Ishikawa (cell line): ENCODE results near the gene CYTL1.

Experiments
- CEBPB ChIP-seq: IDR thresholded peaks from 2 replicates; pipeline ENCODE4 v1.6.1; 2012
- CREB1 ChIP-seq: IDR thresholded peaks from 2 replicates; pipeline ENCODE4 v1.6.1; 2012; ENCODE audit warnings: low read depth
- EGR1 ChIP-seq: IDR thresholded peaks from 2 replicates; pipeline ENCODE4 v1.6.1; 2012
- EP300 ChIP-seq: IDR thresholded peaks from 2 replicates; pipeline ENCODE4 v1.6.1; 2012; ENCODE audit warnings: borderline replicate concordance
- FOXM1 ChIP-seq: IDR thresholded peaks from 2 replicates; pipeline ENCODE4 v1.6.1; 2012; ENCODE audit warnings: low read depth, borderline replicate concordance
- NFIC ChIP-seq: IDR thresholded peaks from 2 replicates; pipeline ENCODE4 v1.6.1; 2012
- RAD21 ChIP-seq: IDR thresholded peaks from 2 replicates; pipeline ENCODE4 v1.6.1; 2012; ENCODE audit warnings: low read depth
- TAF1 ChIP-seq: IDR thresholded peaks from 2 replicates; pipeline ENCODE4 v1.6.1; 2012; ENCODE audit warnings: low read depth, mild to moderate bottlenecking
- TCF12 ChIP-seq: IDR thresholded peaks from 2 replicates; pipeline ENCODE4 v1.6.1; 2012; ENCODE audit warnings: low read depth
- TEAD4 ChIP-seq: IDR thresholded peaks from 2 replicates; pipeline ENCODE4 v1.6.1; 2012
- YY1 ChIP-seq: IDR thresholded peaks from 2 replicates; pipeline ENCODE4 v1.6.1; 2012; ENCODE audit warnings: low read depth
- ZBTB7A ChIP-seq: IDR thresholded peaks from 2 replicates; pipeline ENCODE4 v1.6.1; 2012; ENCODE audit warnings: low read depth
- TF ChIP-seq, protein P1 (sequence below): IDR thresholded peaks from 2 replicates; pipeline ENCODE4 v1.6.1; 2012; ENCODE audit warnings: low read depth, mild to moderate bottlenecking
- TF ChIP-seq, protein P2 (sequence below): IDR thresholded peaks from 2 replicates; pipeline ENCODE4 v1.6.1; 2012
- TF ChIP-seq, protein P3 (sequence below): IDR thresholded peaks from 2 replicates; pipeline ENCODE4 v1.6.1; 2012

Gene CYTL1

DNA sequence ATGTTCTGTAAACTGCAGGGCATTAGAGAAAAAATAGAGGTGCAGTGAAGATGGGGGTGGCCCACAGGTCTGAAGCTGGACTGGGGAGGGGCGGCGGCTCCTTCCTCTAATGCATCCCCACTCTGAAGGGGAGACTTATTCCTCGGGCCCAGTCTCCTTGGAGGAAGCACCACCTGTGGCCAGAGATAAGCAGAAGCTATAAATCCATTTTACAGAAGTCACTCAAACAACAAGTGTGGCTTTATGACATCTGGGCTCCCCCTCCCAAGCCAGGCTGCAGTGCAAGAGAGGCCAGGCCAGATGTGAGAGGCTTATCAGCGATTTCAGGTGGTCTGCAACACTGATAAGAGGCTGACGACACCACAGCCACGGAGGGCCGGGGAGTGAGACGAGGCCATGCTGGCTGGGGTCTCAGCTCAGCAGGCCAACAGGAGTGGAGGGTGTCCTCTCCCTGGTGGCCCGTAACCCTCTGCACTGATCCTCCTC, 15.8 kb downstream of the CYTL1 start:
- TF ChIP-seq RAD21 (no peak), TEAD4 (no peak), CREB1 (no peak), FOXM1 (no peak), ZBTB7A (no peak), EGR1 (no peak), TCF12 (no peak), YY1 (no peak), TAF1 (no peak), EP300 (no peak), NFIC (no peak), CEBPB (no peak)
- TF ChIP-seq, protein P1, sequence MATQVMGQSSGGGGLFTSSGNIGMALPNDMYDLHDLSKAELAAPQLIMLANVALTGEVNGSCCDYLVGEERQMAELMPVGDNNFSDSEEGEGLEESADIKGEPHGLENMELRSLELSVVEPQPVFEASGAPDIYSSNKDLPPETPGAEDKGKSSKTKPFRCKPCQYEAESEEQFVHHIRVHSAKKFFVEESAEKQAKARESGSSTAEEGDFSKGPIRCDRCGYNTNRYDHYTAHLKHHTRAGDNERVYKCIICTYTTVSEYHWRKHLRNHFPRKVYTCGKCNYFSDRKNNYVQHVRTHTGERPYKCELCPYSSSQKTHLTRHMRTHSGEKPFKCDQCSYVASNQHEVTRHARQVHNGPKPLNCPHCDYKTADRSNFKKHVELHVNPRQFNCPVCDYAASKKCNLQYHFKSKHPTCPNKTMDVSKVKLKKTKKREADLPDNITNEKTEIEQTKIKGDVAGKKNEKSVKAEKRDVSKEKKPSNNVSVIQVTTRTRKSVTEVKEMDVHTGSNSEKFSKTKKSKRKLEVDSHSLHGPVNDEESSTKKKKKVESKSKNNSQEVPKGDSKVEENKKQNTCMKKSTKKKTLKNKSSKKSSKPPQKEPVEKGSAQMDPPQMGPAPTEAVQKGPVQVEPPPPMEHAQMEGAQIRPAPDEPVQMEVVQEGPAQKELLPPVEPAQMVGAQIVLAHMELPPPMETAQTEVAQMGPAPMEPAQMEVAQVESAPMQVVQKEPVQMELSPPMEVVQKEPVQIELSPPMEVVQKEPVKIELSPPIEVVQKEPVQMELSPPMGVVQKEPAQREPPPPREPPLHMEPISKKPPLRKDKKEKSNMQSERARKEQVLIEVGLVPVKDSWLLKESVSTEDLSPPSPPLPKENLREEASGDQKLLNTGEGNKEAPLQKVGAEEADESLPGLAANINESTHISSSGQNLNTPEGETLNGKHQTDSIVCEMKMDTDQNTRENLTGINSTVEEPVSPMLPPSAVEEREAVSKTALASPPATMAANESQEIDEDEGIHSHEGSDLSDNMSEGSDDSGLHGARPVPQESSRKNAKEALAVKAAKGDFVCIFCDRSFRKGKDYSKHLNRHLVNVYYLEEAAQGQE: no peak
- TF ChIP-seq, protein P2, sequence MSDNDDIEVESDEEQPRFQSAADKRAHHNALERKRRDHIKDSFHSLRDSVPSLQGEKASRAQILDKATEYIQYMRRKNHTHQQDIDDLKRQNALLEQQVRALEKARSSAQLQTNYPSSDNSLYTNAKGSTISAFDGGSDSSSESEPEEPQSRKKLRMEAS: no peak
- TF ChIP-seq, protein P3, sequence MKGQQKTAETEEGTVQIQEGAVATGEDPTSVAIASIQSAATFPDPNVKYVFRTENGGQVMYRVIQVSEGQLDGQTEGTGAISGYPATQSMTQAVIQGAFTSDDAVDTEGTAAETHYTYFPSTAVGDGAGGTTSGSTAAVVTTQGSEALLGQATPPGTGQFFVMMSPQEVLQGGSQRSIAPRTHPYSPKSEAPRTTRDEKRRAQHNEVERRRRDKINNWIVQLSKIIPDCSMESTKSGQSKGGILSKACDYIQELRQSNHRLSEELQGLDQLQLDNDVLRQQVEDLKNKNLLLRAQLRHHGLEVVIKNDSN: no peak

DNA sequence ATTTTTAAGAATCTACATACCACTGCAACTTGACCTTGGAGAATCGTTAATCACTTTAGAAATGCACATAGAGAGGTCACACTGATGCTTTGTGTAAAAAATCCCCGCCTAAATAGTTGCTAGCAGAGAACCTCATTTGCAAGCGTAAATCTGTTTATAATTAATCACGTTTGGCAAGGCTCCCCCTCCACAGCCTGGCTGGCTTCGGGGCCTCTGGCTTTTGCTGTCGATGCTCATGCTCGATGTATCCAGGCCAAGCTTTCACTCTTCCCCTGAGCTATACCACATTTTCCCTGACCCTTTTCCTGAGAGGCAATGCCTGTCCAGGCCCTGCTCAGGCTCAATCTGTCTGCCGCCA, 23.4 kb downstream of the CYTL1 start:
- TF ChIP-seq RAD21 (no peak), EP300 (no peak), ZBTB7A (no peak), EGR1 (no peak), YY1 (no peak), FOXM1 (no peak), TAF1 (no peak), CREB1 (no peak), NFIC (no peak), CEBPB (no peak), TCF12 (no peak), TEAD4 (no peak)
- TF ChIP-seq, protein P2: no peak
- TF ChIP-seq, protein P3: no peak
- TF ChIP-seq, protein P1: no peak

DNA sequence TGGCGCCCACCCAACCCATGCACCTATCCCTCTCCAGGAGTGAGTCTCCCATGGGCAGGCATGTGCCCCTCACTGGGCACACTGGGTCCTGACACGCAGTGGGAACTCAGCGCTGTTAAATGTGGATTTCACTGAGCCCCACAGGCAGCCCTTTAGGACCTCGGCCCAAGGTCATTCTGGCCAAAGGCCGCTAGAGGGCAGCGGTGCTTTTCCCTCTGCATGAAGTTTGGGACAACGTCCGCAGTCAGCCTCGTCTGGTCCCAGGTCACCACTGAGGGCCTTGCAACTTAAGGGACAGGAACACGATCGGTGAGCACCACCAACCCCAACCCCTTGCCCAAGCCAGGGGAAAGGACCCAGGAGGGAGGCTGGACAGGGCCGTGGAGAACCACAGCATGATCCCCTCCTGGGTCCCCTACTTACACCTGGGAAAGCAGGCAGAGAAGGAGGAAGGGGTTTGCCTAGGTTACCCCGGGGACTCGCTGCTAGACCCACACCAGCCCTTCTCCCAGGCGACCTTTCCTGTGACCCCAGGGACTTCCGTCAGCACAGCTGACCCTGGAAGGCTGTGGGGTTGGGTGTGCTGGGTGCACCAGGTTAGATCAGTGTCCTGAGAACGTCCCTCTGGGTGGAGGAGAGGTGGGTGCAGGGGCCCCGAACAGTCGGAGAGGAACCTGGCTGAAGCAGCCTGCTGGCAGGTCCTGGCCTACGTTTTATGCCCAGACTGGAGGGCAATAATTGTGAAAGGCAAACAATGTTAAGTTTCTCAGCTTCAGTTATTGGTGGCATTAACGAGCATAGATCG, 24.0 kb downstream of the CYTL1 start:
- TF ChIP-seq RAD21: peak; percentile 93
- TF ChIP-seq CEBPB: no peak
- no peak for TF ChIP-seq TCF12

DNA sequence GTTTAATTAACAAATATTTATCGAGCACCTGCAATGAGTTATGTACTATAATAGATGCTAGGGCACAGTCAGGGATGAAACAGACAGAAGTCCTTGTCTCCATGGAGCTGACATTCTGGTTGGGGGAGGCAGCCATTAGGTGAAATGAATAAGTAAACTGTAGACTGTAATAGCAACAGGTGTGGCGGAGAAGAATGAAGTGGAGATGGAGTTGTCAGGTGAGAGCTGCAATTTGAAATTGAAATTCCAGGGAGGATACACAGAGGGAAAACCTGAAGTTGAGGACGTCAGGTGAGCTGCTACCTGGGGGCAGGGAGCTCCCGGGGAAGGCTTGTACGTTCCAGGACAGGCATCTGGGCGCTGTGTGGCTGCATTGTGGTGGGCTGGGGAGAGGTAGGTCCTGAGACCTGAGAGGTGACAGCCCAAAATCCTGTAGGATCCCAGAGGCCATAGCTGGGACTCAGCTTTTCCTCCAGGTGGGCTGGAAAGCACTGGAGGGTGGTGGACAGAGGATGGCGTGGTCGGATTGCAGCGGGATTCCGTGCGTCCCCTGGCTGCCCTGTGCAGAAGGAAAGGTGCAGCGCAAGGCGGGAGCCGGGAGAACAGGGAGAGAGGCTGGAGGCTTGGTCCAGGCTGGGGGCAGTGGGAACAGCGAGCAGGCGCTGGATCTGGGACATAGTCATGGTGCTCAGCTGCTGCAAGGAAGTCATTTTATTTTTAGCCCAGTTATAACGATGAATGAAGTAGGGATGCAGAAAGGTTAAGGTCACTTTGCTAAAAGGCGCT, 24.8 kb downstream of the CYTL1 start:
- TF ChIP-seq YY1: no peak
- TF ChIP-seq, protein P1: no peak
- TF ChIP-seq ZBTB7A: no peak
- no peak for TF ChIP-seq FOXM1
- no peak for TF ChIP-seq RAD21
- TF ChIP-seq CREB1: no peak
- TF ChIP-seq, protein P3: no peak
- no peak for TF ChIP-seq EGR1
- TF ChIP-seq, protein P2: no peak
- no peak for TF ChIP-seq EP300
- no peak for TF ChIP-seq TAF1
- TF ChIP-seq TCF12: no peak
- TF ChIP-seq TEAD4: no peak
- TF ChIP-seq NFIC: no peak
- TF ChIP-seq CEBPB: no peak
